Prostate gland (tissue), 2 donors: Measurements from ENCODE around the gene GSTM3. TPM values are rescaled to one million over a fixed set of nuclear protein-coding genes. Genes with fewer than 3 reads are reported as not detected.

Experiments
- DNase-seq: peaks from one replicate; pipeline ENCODE4 v3.0.0-alpha.2; 2019; ENCODE audit warnings: low spot score
- H3K27ac ChIP-seq, 2 donors: fragments of 200-600 bp; sonication (generic); 2 replicates each; pipeline ENCODE4 v1.5.1; 2017 to 2019
- H3K27me3 ChIP-seq: fragments of 200-600 bp; sonication (generic); replicated peaks from 2 replicates; pipeline ENCODE4 v1.5.1; 2019; ENCODE audit not compliant: insufficient read depth
- H3K36me3 ChIP-seq, 2 donors: fragments of 200-600 bp; sonication (generic); 1 replicate in 1 of 2; 2 replicates in 1 of 2; pipeline versions ENCODE4 v1.5.1 to v1.8.1; 2017 to 2019
- H3K4me1 ChIP-seq: fragments of 200-600 bp; sonication (generic); replicated peaks from 2 replicates; pipeline ENCODE4 v1.5.1; 2019
- H3K4me3 ChIP-seq, 2 donors: fragments of 200-600 bp; sonication (generic); 2 replicates each; pipeline ENCODE4 v1.5.1; 2017 to 2019
- H3K9me3 ChIP-seq: fragments of 200-600 bp; sonication (generic); 2 replicates; pipeline ENCODE4 v1.5.1; 2017
- POLR2A ChIP-seq: fragments of 450-650 bp; IDR thresholded peaks from one replicate; pipeline ENCODE4 v1.6.1; 2016; ENCODE audit warnings: antibody characterized with exemption, mild to moderate bottlenecking
- POLR2AphosphoS5 ChIP-seq: sonication (generic); formaldehyde crosslinking; IDR thresholded peaks from one replicate; pipeline ENCODE4 v1.6.1; 2017; ENCODE audit warnings: antibody characterized with exemption
- WGBS: methylation state at CpG from one replicate; pipeline ENCODE4 v1.1.5; 2018; 5-methylcytosine and 5-hydroxymethylcytosine counted together
- intact Hi-C: fragments of 100-400 bp; cut with DNase I; formaldehyde crosslinking; loops from one replicate; pipeline ENCODE4 v1.14.2; 2022
- total RNA-seq, 2 donors: library from RNA; depleted of rRNA; stranded (reverse); fragments of >200 nt; gene quantifications; one replicate each; pipeline ENCODE4 v1.1.0, GENCODE V29; 2016
- TF ChIP-seq, protein P1 (sequence below), 4 experiments: fragments of 200-600 bp in 2 of 4; fragments of 450-650 bp in 2 of 4; sonication (generic) in 2 of 4; IDR thresholded peaks; 1 replicate in 3 of 4; 2 replicates in 1 of 4; pipeline ENCODE4 v1.5.1; 2016 to 2019; ENCODE audit warnings: antibody characterized with exemption in 4 of 4, mild to moderate bottlenecking in 2 of 4, moderate library complexity in 2 of 4

The GSTM3 gene
- total RNA-seq, 2 donors from 2014 or later = 103 to 383 TPM

DNA sequence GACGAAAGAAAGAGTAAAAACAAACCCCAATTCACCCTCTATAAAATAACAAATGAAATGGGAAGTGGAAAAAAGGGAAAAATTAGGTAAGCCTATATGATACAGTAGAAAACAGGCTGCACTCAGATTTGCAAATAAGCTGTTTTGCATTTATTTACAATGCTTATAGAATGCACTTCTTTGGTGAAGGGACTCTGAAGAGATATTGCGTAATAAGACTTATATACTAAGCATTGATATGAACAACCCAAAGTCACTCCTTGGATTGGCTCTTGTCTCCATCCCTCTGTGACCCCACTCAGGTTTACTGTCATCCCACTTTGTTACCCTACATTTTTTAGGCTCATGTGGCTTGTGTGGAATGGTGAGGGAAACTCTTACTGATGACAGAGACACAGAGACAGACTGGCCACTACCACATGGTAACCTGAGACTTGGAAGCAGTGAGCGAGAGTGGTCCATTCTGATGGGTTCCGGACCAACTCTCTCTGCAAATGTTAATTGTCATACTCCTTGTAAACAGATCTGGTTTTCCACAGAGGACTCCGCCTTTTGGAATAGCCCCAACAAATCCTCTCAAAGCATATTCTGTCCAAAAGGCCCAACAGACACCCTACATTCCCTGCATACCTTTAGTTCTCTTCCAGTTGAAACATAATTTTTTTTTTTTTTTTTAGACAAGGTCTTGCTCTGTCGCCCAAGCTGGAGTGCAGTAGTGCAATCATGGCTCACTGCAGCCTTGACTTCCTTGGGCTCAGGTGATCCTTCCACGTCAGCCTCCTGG, 17.7 kb downstream of the GSTM3 start:
- WGBS = 79% methylated on average over 7 of the region's 7 CpGs
- no peak for DNase-seq
- Histone ChIP-seq H3K27ac (no peak overlapping the region), H3K9me3 (no peaks in the 10 kb centered on the region), H3K4me3 (no peak overlapping the region), H3K27me3 (no peaks in the 10 kb centered on the region), H3K36me3 (no peaks in the 10 kb centered on the region), H3K4me1 (no peaks in the 10 kb centered on the region)
- intact Hi-C loops = no loop called here
- TF ChIP-seq POLR2A (no peak), POLR2AphosphoS5 (no peak)
- TF ChIP-seq, protein P1, sequence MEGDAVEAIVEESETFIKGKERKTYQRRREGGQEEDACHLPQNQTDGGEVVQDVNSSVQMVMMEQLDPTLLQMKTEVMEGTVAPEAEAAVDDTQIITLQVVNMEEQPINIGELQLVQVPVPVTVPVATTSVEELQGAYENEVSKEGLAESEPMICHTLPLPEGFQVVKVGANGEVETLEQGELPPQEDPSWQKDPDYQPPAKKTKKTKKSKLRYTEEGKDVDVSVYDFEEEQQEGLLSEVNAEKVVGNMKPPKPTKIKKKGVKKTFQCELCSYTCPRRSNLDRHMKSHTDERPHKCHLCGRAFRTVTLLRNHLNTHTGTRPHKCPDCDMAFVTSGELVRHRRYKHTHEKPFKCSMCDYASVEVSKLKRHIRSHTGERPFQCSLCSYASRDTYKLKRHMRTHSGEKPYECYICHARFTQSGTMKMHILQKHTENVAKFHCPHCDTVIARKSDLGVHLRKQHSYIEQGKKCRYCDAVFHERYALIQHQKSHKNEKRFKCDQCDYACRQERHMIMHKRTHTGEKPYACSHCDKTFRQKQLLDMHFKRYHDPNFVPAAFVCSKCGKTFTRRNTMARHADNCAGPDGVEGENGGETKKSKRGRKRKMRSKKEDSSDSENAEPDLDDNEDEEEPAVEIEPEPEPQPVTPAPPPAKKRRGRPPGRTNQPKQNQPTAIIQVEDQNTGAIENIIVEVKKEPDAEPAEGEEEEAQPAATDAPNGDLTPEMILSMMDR (IDR thresholded peaks at IDR 0.05) = no peak

GRCh38 chr1:109721971-109722370, 18.9 kb downstream of the GSTM3 start:
- no peaks in the 10 kb centered on the region for H3K36me3 ChIP-seq
- H3K4me3 ChIP-seq = no peak overlapping the region
- no peak overlapping the region for H3K27ac ChIP-seq
- H3K9me3 ChIP-seq = no peaks in the 10 kb centered on the region
- no peak for TF ChIP-seq POLR2A
- TF ChIP-seq, protein P1 (IDR thresholded peaks at IDR 0.05) = no peak
- intact Hi-C loops = no loop called here
- DNase-seq = no peak
- no peaks in the 10 kb centered on the region for H3K27me3 ChIP-seq
- WGBS = 97% methylated on average over 1 of the region's 1 CpG
- no peaks in the 10 kb centered on the region for H3K4me1 ChIP-seq

DNA sequence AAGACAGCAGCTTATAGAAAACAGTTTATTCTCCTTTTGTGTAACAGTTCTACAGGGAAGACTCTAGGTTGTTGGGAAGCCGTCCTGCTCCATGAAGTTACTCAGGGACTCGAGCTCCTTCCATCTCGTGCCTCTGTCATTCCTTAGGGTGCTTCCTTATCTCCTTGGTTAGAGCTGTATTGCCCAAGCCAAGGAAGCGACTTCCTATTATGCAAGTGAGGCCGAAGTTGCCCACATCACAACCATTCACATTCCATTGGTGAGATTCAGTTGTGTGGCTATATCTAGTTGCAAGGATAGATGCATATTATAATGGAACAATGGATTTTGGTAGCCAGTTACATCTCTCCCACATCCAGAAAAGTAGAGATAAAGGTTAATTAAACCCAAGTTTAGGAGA, 19.8 kb downstream of the GSTM3 start:
- TF ChIP-seq, protein P1 (IDR thresholded peaks at IDR 0.05) = no peak
- Histone ChIP-seq H3K4me1 (no peaks in the 10 kb centered on the region), H3K27me3 (no peaks in the 10 kb centered on the region), H3K36me3 (no peaks in the 10 kb centered on the region), H3K4me3 (no peak overlapping the region), H3K27ac (no peak overlapping the region), H3K9me3 (no peaks in the 10 kb centered on the region)
- intact Hi-C loops = no loop called here
- DNase-seq = no peak
- 86% methylated on average over 5 of the region's 5 CpGs for WGBS

DNA sequence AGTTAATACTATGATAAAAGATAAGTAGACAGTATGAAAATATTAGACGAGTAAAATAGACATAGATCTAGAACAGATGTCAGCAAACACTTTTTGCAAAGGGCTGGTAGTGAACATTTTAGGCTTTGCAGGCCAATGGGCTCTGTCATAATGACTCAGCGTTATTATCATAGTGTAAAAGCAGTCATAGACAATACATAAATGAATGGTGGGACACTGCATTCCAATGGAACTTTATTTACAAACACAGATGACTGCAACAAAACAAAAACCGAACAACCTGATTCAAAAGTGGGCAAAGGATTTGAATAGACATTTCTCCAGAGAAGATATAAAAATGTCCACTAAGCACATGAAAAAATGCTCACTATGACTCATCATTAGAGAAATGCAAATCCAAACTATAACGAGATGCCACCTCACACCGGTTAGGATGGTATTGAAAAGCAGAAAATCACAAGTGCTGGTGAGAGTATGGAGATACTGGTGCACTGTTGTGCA, 21.5 kb downstream of the GSTM3 start:
- TF ChIP-seq POLR2AphosphoS5 (no peak), POLR2A (no peak)

GRCh38 chr1:109718495-109718894, 22.3 kb downstream of the GSTM3 start:
- H3K4me1 ChIP-seq = no peaks in the 10 kb centered on the region
- H3K9me3 ChIP-seq = no peaks in the 10 kb centered on the region
- 89% methylated on average over 2 of the region's 2 CpGs for WGBS
- H3K27ac ChIP-seq = no peak overlapping the region
- TF ChIP-seq POLR2A (no peak), POLR2AphosphoS5 (no peak)
- TF ChIP-seq, protein P1 (IDR thresholded peaks at IDR 0.05) = no peak
- intact Hi-C loops = no loop called here
- H3K27me3 ChIP-seq = no peaks in the 10 kb centered on the region
- no peak overlapping the region for H3K4me3 ChIP-seq
- no peaks in the 10 kb centered on the region for H3K36me3 ChIP-seq
- no peak for DNase-seq

More for the DNA sequence above, 21.5 kb downstream of the GSTM3 start:
- 73% methylated on average over 5 of the region's 5 CpGs for WGBS
- intact Hi-C loops = no loop called here
- DNase-seq = no peak
- Histone ChIP-seq H3K36me3 (no peaks in the 10 kb centered on the region), H3K27ac (no peak overlapping the region), H3K4me3 (no peak overlapping the region), H3K27me3 (no peaks in the 10 kb centered on the region), H3K4me1 (no peaks in the 10 kb centered on the region), H3K9me3 (no peaks in the 10 kb centered on the region)
